GM10266 (cell line): ENCODE measurements around the gene ABHD17A.
"Not testable (repeated sequence)": the region's sequence is repeated elsewhere in the genome, so short reads cannot be mapped to it uniquely, and the experiment has no call there.

Experiments
- DNase-seq: peaks from one replicate; pipeline ENCODE4 v3.0.0; 2012; ENCODE audit errors: extremely low spot score
- CTCF ChIP-seq: IDR thresholded peaks from 2 replicates; pipeline ENCODE4 v1.5.1; 2012; ENCODE audit warnings: mild to moderate bottlenecking, low read depth; ENCODE audit not compliant: control insufficient read depth, insufficient read depth; ENCODE audit errors: missing control alignments

ABHD17A gene

GRCh38 chr19:1888385-1888784, 3.1 kb upstream of the ABHD17A start:
- TF ChIP-seq CTCF = no peak
- DNase-seq = no peak

GRCh38 chr19:1886360-1886759, 1.1 kb upstream of the ABHD17A start:
- not testable (repeated sequence) for DNase-seq

- TF ChIP-seq CTCF = no peak
Observed at GRCh38 chr19:1884719-1885334, 469 bp downstream of the ABHD17A start.

GRCh38 chr19:1884291-1884718, 991 bp downstream of the ABHD17A start:
- no peak for DNase-seq
- no peak for TF ChIP-seq CTCF

More at GRCh38 chr19:1884719-1885334, 469 bp downstream of the ABHD17A start:
- no peak for DNase-seq

- DNase-seq = no peak
- TF ChIP-seq CTCF = no peak
Observed at GRCh38 chr19:1883784-1884183, 1.5 kb downstream of the ABHD17A start.

- no peak for TF ChIP-seq CTCF
- DNase-seq = no peak
Observed at GRCh38 chr19:1882786-1883692, 2.3 kb downstream of the ABHD17A start.

- peak; percentile 49 for DNase-seq
- no peak for TF ChIP-seq CTCF
Observed at GRCh38 chr19:1882089-1882785, 3.1 kb downstream of the ABHD17A start.

GRCh38 chr19:1881393-1882088, 3.8 kb downstream of the ABHD17A start:
- DNase-seq = not testable (repeated sequence)
